C4-2B (cell line): ENCODE results near the gene ZNF385B.

Experiments
- H3K27ac ChIP-seq: fragments of 450-650 bp; 2 replicates; pipeline ENCODE4 v1.5.1; 2017
- CTCF ChIP-seq: fragments of 450-650 bp; conservative IDR thresholded peaks from 2 replicates; pipeline ENCODE4 v1.5.1; 2017; ENCODE audit warnings: mild to moderate bottlenecking
- ZFX ChIP-seq: fragments of 450-650 bp; IDR thresholded peaks from 2 replicates; pipeline ENCODE4 v1.6.1; 2017

ZNF385B gene

GRCh38 chr2:179555691-179556283, 305.6 kb downstream of the ZNF385B start:
- H3K27ac ChIP-seq = no peak overlapping the region
- no peak for TF ChIP-seq CTCF
- no peak for TF ChIP-seq ZFX

GRCh38 chr2:179554639-179555386, 306.6 kb downstream of the ZNF385B start:
- no peak overlapping the region for H3K27ac ChIP-seq
- TF ChIP-seq ZFX (no peak), CTCF (no peak)

- TF ChIP-seq CTCF (no peak), ZFX (no peak)
- no peak overlapping the region for H3K27ac ChIP-seq
These were observed 308.0 kb downstream of the ZNF385B start for GRCh38 chr2:179553382-179553781.

DNA sequence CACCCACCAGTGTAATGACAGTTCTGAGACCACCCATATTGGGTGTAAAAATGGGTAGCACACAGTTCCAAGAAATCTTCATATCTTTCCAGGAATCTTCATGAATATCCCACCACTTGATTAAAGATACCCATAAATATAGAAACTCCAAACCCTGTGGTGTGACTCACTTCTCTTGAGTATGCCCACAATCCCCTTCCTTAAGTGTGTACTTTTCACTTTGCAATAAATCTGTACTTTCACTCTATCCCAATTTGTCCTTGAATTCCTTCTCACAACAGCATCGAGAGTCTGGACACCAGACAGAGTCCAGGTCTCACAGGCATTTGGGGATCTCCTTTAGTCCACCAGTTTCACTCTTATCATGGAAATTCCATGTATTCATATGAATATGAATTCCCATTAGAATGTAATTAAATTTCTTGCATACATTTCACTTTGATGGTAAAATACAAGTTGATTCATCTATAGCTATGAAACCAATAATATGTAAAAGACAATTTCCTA, 309.8 kb downstream of the ZNF385B start:
- H3K27ac ChIP-seq = no peak overlapping the region
- TF ChIP-seq ZFX (no peak), CTCF (no peak)

DNA sequence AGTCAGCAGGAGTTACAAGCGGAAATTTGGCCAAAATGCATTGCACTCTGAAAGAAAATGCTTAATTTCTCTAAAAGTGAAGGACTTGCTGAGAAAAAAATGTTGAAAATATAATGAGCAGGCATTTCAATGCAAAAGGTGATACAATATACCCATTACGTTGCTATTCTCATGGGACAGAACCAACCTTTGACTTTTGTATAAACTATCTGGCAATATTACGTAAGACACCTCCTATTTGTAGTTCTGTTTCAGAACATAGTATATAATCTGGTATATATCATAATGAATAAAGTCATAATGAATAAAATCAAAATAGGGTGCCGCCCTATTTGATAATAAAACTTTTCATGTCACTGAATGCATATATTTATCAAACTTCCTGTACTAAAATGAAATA, 310.6 kb downstream of the ZNF385B start:
- no peak overlapping the region for H3K27ac ChIP-seq
- TF ChIP-seq ZFX (no peak), CTCF (no peak)

- H3K27ac ChIP-seq = no peak overlapping the region
- TF ChIP-seq CTCF = no peak
These were observed 311.2 kb downstream of the ZNF385B start for GRCh38 chr2:179550214-179550613.

DNA sequence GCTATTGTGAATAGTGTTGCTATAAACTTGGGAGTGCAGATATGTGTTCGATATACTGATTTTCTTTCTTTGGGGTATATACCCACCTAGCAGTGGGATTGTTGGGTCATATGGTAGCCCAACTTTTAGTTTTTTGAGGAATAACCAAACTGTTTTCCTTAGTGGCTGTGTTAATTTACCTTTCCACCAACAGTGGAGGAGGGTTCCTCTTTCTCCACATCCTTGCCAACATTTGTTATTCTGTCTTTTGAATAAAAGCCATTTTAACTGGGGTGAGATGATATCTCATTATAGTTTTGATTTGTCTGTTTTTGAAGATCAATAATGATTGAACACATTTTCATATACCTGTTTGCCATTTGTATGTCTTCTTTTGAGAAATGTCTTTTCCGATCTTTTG, 314.8 kb downstream of the ZNF385B start:
- no peak overlapping the region for H3K27ac ChIP-seq
- TF ChIP-seq ZFX (no peak), CTCF (no peak)
